Mesenchymal stem cell (in vitro differentiated cells and primary cell): ENCODE results near the gene ARPC4.
A peak's percentile ranks its signal among the peaks of the same experiment; 100 is the strongest.

Source experiments
- DNase-seq: peaks from one replicate; pipeline ENCODE4 v3.0.0-alpha.2; 2013
- H2AFZ ChIP-seq: one replicate; pipeline ENCODE4 v1.6.1; 2013; ENCODE audit warnings: low read depth, mild to moderate bottlenecking, control low read depth, inconsistent platforms, low read length, moderate library complexity
- H2AK5ac ChIP-seq: 2 replicates; pipeline ENCODE4 v1.6.1; 2013; ENCODE audit warnings: low read length, moderate library complexity, mild to moderate bottlenecking, inconsistent platforms; ENCODE audit not compliant: severe bottlenecking
- H2BK120ac ChIP-seq: one replicate; pipeline ENCODE4 v1.6.1; 2013; ENCODE audit warnings: low read depth, mild to moderate bottlenecking, inconsistent platforms, low read length, moderate library complexity
- H2BK12ac ChIP-seq, 2 experiments: one replicate each; pipeline ENCODE4 v1.6.1; 2013; ENCODE audit warnings: inconsistent platforms in 2 of 2, low read length in 2 of 2, mild to moderate bottlenecking in 2 of 2, moderate library complexity in 2 of 2, control low read depth in 1 of 2
- H2BK15ac ChIP-seq: one replicate; pipeline ENCODE4 v1.6.1; 2013; ENCODE audit warnings: mild to moderate bottlenecking, low read depth, inconsistent platforms; ENCODE audit not compliant: poor library complexity, severe bottlenecking
- H2BK5ac ChIP-seq: 2 replicates; pipeline ENCODE4 v1.6.1; 2013; ENCODE audit warnings: low read depth, mild to moderate bottlenecking, low read length, control low read depth, inconsistent platforms; ENCODE audit not compliant: poor library complexity, severe bottlenecking
- H3K14ac ChIP-seq, 2 experiments: one replicate each; pipeline ENCODE4 v1.6.1; 2013; ENCODE audit warnings: inconsistent platforms in 2 of 2, low read length in 2 of 2, control low read depth in 1 of 2, mild to moderate bottlenecking in 1 of 2, moderate library complexity in 1 of 2
- H3K18ac ChIP-seq, 2 experiments: one replicate each; pipeline ENCODE4 v1.6.1; 2013; ENCODE audit warnings: inconsistent platforms in 2 of 2, low read length in 2 of 2, control low read depth in 1 of 2, low read depth in 1 of 2, mild to moderate bottlenecking in 1 of 2
- H3K23ac ChIP-seq, 2 experiments: one replicate each; pipeline ENCODE4 v1.6.1; 2013; ENCODE audit warnings: inconsistent platforms in 2 of 2, low read length in 2 of 2, mild to moderate bottlenecking in 2 of 2, moderate library complexity in 2 of 2, control low read depth in 1 of 2
- H3K27ac ChIP-seq: 2 replicates; pipeline ENCODE4 v1.5.1; 2013; ENCODE audit warnings: mild to moderate bottlenecking, moderate library complexity, low read length, control low read depth, inconsistent platforms; ENCODE audit not compliant: poor library complexity, severe bottlenecking
- H3K27me3 ChIP-seq, 2 experiments: 2 replicates each; pipeline versions ENCODE4 v1.6.1 to v1.7.0; 2013; ENCODE audit warnings: low read length in 2 of 2, mild to moderate bottlenecking in 2 of 2, moderate library complexity in 2 of 2, control low read depth in 1 of 2, inconsistent platforms in 1 of 2; ENCODE audit not compliant: control insufficient read depth in 1 of 2, insufficient read depth in 1 of 2
- H3K36me3 ChIP-seq, 2 experiments: 2 replicates each; pipeline versions ENCODE4 v1.6.1 to v1.7.0; 2013; ENCODE audit warnings: low read length in 2 of 2, control low read depth in 1 of 2, inconsistent platforms in 1 of 2, low read depth in 1 of 2, mild to moderate bottlenecking in 1 of 2; ENCODE audit not compliant: insufficient read depth in 2 of 2, control insufficient read depth in 1 of 2
- H3K4ac ChIP-seq, 2 experiments: one replicate each; pipeline ENCODE4 v1.6.1; 2013; ENCODE audit warnings: inconsistent platforms in 2 of 2, low read length in 2 of 2, mild to moderate bottlenecking in 2 of 2, moderate library complexity in 2 of 2, control low read depth in 1 of 2, low read depth in 1 of 2
- H3K4me1 ChIP-seq: 2 replicates; pipeline ENCODE4 v1.6.1; 2013; ENCODE audit warnings: low read depth, low read length, control low read depth; ENCODE audit not compliant: control insufficient read depth, insufficient read depth
- H3K4me2 ChIP-seq: 2 replicates; pipeline ENCODE4 v1.6.1; 2013; ENCODE audit warnings: low read length, mild to moderate bottlenecking, inconsistent platforms; ENCODE audit not compliant: poor library complexity, severe bottlenecking
- H3K4me3 ChIP-seq, 2 experiments: 2 replicates each; pipeline versions ENCODE4 v1.5.1 to v1.7.0; 2013; ENCODE audit warnings: low read length in 2 of 2, mild to moderate bottlenecking in 2 of 2, control low read depth in 1 of 2, low read depth in 1 of 2; ENCODE audit not compliant: insufficient read depth in 1 of 2
- H3K79me1 ChIP-seq: replicated peaks from 2 replicates; pipeline ENCODE4 v1.6.1; 2013; ENCODE audit warnings: mild to moderate bottlenecking, control low read depth, low read length, inconsistent platforms; ENCODE audit not compliant: poor library complexity, severe bottlenecking
- H3K9ac ChIP-seq: 2 replicates; pipeline ENCODE4 v1.7.0; 2013; ENCODE audit warnings: mild to moderate bottlenecking, low read length, moderate library complexity
- H3K9me3 ChIP-seq: 2 replicates; pipeline ENCODE4 v1.7.0; 2013; ENCODE audit warnings: mild to moderate bottlenecking, low read length; ENCODE audit not compliant: control insufficient read depth
- H4K8ac ChIP-seq: one replicate; pipeline ENCODE4 v1.6.1; 2013; ENCODE audit warnings: inconsistent platforms, mild to moderate bottlenecking, low read length, moderate library complexity
- H4K91ac ChIP-seq: one replicate; pipeline ENCODE4 v1.6.1; 2013; ENCODE audit warnings: mild to moderate bottlenecking, low read length, inconsistent platforms
- WGBS: methylation state at CpG from one replicate; pipeline ENCODE4 v1.1.7; 2013; ENCODE audit warnings: mixed read lengths; 5-methylcytosine and 5-hydroxymethylcytosine counted together

ARPC4 gene

DNA sequence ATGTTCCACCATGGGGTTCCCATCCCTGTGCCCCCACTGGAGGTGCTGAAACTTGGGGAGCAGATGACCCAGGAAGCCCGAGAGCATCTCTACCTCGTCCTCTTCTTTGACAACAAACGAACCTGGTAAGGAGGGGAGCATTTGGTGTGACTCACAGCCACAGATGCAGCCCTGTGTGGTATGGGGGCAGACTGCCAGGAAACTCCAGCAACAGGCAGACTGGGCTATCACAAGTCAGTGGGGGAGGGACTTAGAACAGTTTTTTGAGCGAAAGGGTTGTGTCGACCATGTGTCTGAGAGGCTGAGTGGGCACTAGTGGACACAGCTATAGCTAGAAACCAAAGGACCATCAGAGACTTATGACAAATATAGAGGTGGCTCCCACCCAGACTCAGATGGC lies 46.6 kb upstream of the ARPC4 start:
- H3K27ac ChIP-seq, result peak overlapping the region; percentile 26
- peak overlapping the region; percentile 32 for H3K9ac ChIP-seq
- no peak overlapping the region for H3K4me3 ChIP-seq
- no peak overlapping the region for H2AK5ac ChIP-seq
- H3K23ac ChIP-seq, result no peak overlapping the region
- H3K79me1 ChIP-seq, result peaks cover 36% of the 10 kb centered on the region
- H2BK15ac ChIP-seq, result no peak overlapping the region
- WGBS, result 58% methylated on average over 3 of the region's 5 CpGs
- H3K27me3 ChIP-seq, result no peaks in the 10 kb centered on the region
- H2AFZ ChIP-seq, result no peak overlapping the region
- no peak overlapping the region for H3K4me2 ChIP-seq
- no peak overlapping the region for H3K14ac ChIP-seq
- H2BK12ac ChIP-seq, result peak overlapping the region in 1 of 2 experiments; percentile 34
- H2BK120ac ChIP-seq, result no peak overlapping the region
- H4K8ac ChIP-seq, result no peak overlapping the region
- no peak overlapping the region for H4K91ac ChIP-seq
- no peak overlapping the region for H2BK5ac ChIP-seq
- no peak overlapping the region for H3K18ac ChIP-seq
- peak; percentile 72 for DNase-seq
- H3K4ac ChIP-seq, result no peak overlapping the region
- no peaks in the 10 kb centered on the region for H3K9me3 ChIP-seq
- H3K4me1 ChIP-seq, result peaks cover 22% of the 10 kb centered on the region
- peaks cover 68 to 76% of the 10 kb centered on the region in 2 experiments for H3K36me3 ChIP-seq

- Histone ChIP-seq H3K27me3 (no peaks in the 10 kb centered on the region), H3K27ac (peak overlapping the region; percentile 1), H2BK15ac (peak overlapping the region; percentile 50), H3K4ac (peak overlapping the region in 1 of 2 experiments; percentile 49), H3K79me1 (peaks cover 38% of the 10 kb centered on the region), H3K23ac (peak overlapping the region in 1 of 2 experiments; percentile 16), H3K4me2 (no peak overlapping the region), H3K9me3 (no peaks in the 10 kb centered on the region), H3K36me3 (peaks cover 65 to 76% of the 10 kb centered on the region in 2 experiments), H2AK5ac (no peak overlapping the region), H2BK120ac (peak overlapping the region; percentile 35), H2BK12ac (peak overlapping the region in 1 of 2 experiments; percentile 63), H3K9ac (no peak overlapping the region), H4K8ac (peak overlapping the region; percentile 70), H3K14ac (no peak overlapping the region), H2BK5ac (no peak overlapping the region), H3K4me3 (peak overlapping the region in 1 of 2 experiments; percentile 42), H4K91ac (peak overlapping the region; percentile 83), H3K18ac (peak overlapping the region; percentile 23 to 81), H2AFZ (no peak overlapping the region), H3K4me1 (peaks cover 26% of the 10 kb centered on the region)
- DNase-seq, result peak; percentile 85
- 59% methylated on average over 3 of the region's 8 CpGs for WGBS
Measured at GRCh38 chr3:9747267-9747666, 45.6 kb upstream of the ARPC4 start.

DNA sequence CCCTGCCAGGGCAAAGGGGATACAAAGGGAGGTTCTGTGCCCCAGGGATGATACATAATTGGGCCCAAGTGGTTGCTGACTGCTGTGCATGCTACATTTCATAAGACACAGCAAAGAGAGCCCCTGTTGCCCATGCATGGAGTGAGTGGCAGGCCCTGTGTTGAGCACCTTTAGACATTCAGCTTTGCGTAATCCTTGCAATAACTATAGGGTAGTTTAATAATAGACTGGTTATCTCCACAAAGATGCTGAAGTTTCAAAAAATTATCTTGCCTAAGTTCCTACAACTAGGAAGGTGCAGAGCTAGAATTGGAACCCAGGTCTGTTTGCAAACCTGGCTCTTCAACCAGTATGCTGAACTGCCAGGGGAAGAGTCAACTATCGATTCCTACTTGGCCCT lies 44.9 kb upstream of the ARPC4 start:
- no peak overlapping the region for H3K4me2 ChIP-seq
- peaks cover 35% of the 10 kb centered on the region for H3K79me1 ChIP-seq
- H3K9me3 ChIP-seq, result no peaks in the 10 kb centered on the region
- H2BK120ac ChIP-seq, result no peak overlapping the region
- H4K91ac ChIP-seq, result peak overlapping the region; percentile 12
- H3K27ac ChIP-seq, result no peak overlapping the region
- H4K8ac ChIP-seq, result no peak overlapping the region
- peak overlapping the region in 1 of 2 experiments; percentile 29 for H3K23ac ChIP-seq
- H3K4me3 ChIP-seq, result peak overlapping the region in 1 of 2 experiments; percentile 9
- no peak overlapping the region for H2BK12ac ChIP-seq
- no peak for DNase-seq
- H2BK5ac ChIP-seq, result no peak overlapping the region
- peaks cover 26% of the 10 kb centered on the region for H3K4me1 ChIP-seq
- no peak overlapping the region for H3K14ac ChIP-seq
- peaks cover 64 to 76% of the 10 kb centered on the region in 2 experiments for H3K36me3 ChIP-seq
- H2BK15ac ChIP-seq, result no peak overlapping the region
- H2AFZ ChIP-seq, result no peak overlapping the region
- no peak overlapping the region for H3K18ac ChIP-seq
- 100% methylated on average over 2 of the region's 2 CpGs for WGBS
- no peak overlapping the region for H2AK5ac ChIP-seq
- H3K27me3 ChIP-seq, result no peaks in the 10 kb centered on the region
- no peak overlapping the region for H3K4ac ChIP-seq
- no peak overlapping the region for H3K9ac ChIP-seq

DNA sequence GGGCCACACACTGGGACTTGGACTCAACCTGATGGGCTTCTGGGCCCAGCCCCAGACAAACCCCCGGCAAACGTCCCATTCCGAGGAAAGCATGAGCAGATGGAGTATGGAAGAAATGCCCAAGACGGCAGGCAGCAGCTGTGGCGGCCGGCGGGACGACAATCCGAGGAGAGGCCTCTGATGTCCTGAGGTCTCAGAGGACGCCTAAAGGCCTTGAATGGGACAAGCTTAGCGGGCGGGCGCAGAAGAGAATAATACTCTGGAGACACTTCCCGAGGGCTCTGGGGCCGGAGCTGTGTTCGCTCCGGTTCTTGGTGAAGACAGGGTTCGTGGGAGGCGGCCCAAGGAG lies 43.6 kb upstream of the ARPC4 start:
- Histone ChIP-seq H2AFZ (peak overlapping the region; percentile 51), H2BK120ac (peak overlapping the region; percentile 45), H3K9ac (peak overlapping the region; percentile 93), H3K36me3 (peaks cover 52 to 69% of the 10 kb centered on the region in 2 experiments), H2BK15ac (peak overlapping the region; percentile 60), H3K4me1 (peaks cover 26% of the 10 kb centered on the region), H3K27me3 (no peaks in the 10 kb centered on the region), H2BK5ac (peak overlapping the region; percentile 68), H4K8ac (peak overlapping the region; percentile 85), H3K27ac (peak overlapping the region; percentile 97), H3K23ac (peak overlapping the region in 1 of 2 experiments; percentile 77), H3K4me3 (peak overlapping the region; percentile 56 to 100), H3K14ac (peak overlapping the region in 1 of 2 experiments; percentile 88), H3K9me3 (no peaks in the 10 kb centered on the region), H2BK12ac (peak overlapping the region; percentile 64 to 67), H3K4ac (peak overlapping the region; percentile 82 to 88), H4K91ac (peak overlapping the region; percentile 36), H3K79me1 (peaks cover 33% of the 10 kb centered on the region), H3K18ac (peak overlapping the region; percentile 80 to 93), H3K4me2 (peak overlapping the region; percentile 69), H2AK5ac (peak overlapping the region; percentile 12)
- DNase-seq, result no peak
- 10% methylated on average over 19 of the region's 19 CpGs for WGBS
